ENCODE results near the gene TMEM156.
"Not testable (repeated sequence)": the region's sequence is repeated elsewhere in the genome, so short reads cannot be mapped to it uniquely, and the experiment has no call there.

The TMEM156 gene

DNA sequence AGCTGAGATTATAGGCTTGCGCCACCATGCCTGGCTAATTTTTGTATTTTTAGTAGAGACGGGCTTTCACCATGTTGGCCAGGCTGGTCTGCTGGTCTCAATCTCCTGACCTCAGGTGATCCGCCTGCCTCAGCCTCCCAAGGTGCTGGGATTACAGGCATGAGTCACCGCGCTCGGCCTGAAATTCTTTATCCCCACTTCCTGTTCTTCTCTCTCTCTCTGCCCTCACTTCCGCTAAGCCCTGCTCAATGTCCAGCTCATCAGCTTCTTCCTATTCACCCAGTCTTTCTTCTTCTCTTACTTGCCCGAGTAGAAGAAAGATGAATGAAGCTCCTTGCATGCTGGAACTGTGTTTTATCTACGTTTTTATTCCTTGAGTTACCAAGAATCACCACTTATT lies 43.9 kb downstream of the TMEM156 start:
- not testable (repeated sequence) for DNase-seq

GRCh38 chr4:38987491-38987890 lies 44.7 kb downstream of the TMEM156 start:
- no peak for DNase-seq

DNA sequence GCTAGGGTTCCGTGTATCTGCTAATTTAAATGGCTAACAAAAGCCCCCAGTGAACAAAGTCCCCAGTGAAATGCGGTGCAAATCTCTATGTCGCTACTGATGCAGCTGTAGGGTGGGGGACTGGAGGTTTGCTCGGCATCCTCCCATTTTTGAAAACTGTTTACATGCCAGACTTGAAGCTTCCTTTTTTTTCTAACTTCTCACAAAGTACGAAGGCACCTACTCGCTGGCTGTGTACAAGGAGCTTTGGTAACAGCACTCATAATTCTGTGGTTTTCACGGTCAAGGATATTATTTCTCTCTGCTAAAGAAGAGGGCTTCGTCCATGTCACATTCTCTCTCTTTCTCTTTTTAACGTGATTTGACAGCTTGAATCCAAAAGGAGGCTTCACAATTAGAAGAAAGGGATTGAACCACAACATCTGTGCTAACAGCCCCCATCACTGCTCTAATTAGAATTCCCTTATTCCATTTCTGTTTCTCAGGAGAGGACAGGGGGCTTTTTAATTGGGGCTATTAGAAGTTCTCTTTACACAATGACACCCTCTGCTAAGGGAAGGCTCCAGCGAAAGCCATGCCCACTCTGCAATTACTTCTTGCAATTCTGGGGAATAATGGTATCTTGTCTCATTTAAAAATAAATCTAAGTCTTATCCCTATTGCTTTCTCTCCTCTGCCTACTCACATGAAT lies 46.7 kb downstream of the TMEM156 start:
- no peak for DNase-seq

DNA sequence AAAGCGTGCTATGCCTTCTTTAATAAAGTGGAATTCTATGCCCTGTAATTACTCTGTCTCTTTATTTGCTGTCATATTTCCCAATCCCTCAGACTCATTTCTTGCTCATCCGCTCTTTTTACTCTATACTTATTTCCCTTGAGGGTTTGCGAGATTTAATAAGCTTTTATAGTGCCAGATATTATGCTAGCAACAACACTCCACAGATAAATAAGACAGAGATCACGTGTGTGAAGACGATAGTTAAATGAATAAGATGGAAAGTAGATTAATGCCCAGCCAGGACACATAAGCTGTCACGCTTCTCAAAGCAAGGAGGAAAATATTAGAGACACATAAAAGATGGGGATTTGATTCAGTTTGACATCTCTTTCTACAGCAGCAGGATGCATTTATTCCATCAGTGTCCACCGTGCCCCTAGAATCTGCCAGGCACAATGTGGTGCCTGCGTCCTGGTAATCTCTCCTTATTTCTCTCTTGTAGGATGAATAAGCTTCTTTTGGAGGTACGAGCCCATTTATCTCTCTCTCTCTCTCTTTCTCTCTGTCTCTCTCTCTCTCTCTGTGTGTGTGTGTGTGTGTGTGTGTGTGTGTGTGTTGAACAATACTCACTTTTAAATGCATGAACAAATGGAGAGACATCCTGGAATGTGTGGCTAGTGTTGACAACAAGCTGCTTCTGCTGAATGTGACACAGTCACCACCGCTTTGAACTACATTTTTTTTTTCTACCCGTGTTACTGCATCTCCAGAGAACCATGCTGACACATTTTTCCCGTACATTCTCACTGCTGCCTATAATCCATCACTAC lies 48.2 kb downstream of the TMEM156 start:
- DNase-seq: no peak

- DNase-seq: no peak
Observed at GRCh38 chr4:38983291-38983690, 48.9 kb downstream of the TMEM156 start.

- no peak for DNase-seq
Observed at GRCh38 chr4:38982361-38983095, 49.7 kb downstream of the TMEM156 start.

DNA sequence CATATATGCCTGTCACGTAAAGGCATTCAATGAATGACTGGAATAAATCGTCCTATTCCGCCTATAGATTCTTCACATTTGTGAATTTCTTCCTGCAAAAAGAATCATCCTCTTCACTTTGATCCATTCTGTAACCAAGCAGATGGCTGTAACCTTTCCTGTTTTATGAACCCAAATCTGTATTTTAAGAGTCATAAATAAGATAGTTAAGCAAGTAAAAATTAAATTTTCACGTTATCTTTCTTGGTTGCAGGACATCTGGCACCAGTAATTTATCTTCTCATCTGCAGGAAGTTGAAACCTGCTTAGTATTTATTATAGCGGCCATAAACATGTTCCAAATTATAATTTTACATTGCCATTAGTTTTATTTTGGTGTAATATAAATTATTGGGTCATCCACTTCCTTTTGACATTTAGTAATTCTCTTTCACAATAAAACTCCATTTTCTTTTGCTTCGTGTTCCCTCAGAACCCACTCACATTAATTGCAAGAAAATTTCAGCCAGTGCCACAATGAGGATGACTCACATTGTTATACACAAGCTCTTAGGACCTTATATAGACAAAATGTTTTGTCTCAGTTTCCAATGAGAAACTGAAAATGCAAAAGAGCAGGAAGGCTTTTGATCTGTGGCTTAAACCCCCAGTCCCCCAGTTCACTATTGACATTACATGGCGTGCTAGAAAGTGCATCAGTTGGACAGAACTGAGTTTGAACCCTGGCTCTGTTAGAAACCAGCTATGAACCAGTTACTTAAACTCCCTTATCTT lies 51.1 kb downstream of the TMEM156 start:
- DNase-seq: no peak

GRCh38 chr4:38979511-38980230 lies 52.5 kb downstream of the TMEM156 start:
- DNase-seq: no peak

- DNase-seq: no peak
Observed at GRCh38 chr4:38979081-38979480, 53.1 kb downstream of the TMEM156 start.

- no peak for DNase-seq
Observed at GRCh38 chr4:38976308-38976707, 55.9 kb downstream of the TMEM156 start.

DNA sequence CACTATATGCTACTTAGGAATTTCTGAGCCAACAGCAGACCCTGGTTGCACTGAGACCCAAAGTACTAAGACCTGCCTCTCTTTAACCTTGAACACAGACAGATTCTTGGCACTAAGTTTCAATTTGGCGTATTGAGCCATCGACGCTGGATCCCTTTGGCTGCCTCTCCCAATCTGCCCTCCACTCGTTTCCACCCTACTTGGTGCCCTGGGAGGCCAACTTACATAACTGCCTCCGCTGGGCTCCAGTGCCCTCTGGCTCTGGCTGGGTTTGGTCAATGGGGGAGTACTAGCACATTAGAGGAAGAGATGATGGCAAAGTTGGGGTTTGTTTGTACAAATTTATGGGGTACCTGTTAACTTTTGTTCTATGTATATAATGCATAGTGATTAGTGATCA lies 63.5 kb downstream of the TMEM156 start:
- no peak for DNase-seq

GRCh38 chr4:38967260-38968095 lies 64.7 kb downstream of the TMEM156 start:
- DNase-seq: no peak

GRCh38 chr4:38965866-38966265 lies 66.3 kb downstream of the TMEM156 start:
- DNase-seq: no peak

- no peak for DNase-seq
Observed at GRCh38 chr4:38964942-38965775, 67.0 kb downstream of the TMEM156 start.

DNA sequence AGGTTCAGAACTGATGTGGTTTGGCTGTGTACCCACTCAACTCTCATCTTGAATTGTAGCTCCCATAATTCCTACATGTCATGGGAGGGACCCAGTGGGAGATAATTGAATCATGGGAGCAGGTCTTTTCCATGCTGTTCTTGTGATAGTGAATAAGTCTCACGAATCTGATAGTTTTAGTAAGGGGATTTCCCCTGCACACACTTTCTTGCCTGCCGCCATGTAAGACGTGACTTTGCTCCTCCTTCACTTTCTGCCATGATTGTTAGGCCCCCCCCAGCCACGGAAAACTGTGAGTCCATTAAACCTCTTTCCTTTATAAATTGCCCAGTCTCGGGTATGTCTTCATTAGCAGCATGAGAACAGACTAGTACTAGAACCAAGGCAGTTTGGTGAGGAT lies 73.0 kb downstream of the TMEM156 start:
- not testable (repeated sequence) for DNase-seq

DNA sequence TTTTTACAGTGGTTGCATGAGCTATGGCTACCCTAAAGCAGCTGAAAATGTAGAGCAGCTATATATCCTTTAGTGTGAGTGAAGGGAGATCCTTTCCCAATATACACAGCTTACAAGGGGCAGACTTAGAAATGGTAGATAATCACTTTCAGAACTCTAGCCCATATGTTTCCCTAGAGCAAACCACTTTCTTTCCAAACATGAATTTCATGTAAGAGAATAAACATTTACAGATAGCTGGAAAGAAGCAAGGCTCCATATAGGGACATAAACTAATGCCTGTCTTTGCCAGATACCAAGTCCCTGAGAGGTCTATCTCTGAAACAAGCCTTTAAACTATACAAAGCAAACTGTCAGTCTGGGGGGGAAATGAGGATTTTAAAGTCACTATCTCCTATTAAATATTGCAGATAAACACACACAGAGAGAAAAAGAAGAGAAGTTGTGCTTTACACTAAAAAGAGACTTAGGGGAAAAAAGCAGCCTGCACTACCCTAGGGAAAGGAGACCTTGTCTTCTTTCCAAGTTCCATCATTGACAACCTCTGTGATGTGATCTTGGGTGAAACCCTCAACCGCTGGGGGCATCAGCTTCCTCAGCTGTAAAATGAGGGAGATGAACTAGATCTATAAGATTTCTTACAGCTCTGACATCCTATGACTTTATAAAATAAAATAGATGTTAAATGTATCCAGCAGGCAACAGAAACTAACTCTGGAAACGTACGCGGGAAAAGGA lies 73.6 kb downstream of the TMEM156 start:
- DNase-seq: no peak

GRCh38 chr4:38957893-38958292 lies 74.3 kb downstream of the TMEM156 start:
- DNase-seq: no peak

GRCh38 chr4:38957261-38957815 lies 74.9 kb downstream of the TMEM156 start:
- DNase-seq: no peak

GRCh38 chr4:38955957-38956356 lies 76.3 kb downstream of the TMEM156 start:
- no peak for DNase-seq

Data from NCI-H69 (cell line).